AG04450 (cell line): ENCODE results near the gene LRP1. TPM values are rescaled to one million over a fixed set of nuclear protein-coding genes. Genes with fewer than 3 reads are reported as not detected.

ENCODE experiments used
- CTCF ChIA-PET: fragments of 300-600, 350-600 bp; formaldehyde crosslinking; extraction: SDS; loops from one replicate; lab custom pipeline; 2022; ENCODE audit warnings: antibody characterized with exemption, inconsistent platforms; lab: Charles Lee
- POLR2A ChIA-PET: fragments of 350-600 bp; formaldehyde crosslinking; extraction: SDS; loops from one replicate; lab custom pipeline; 2021; ENCODE audit warnings: antibody characterized with exemption, inconsistent platforms; lab: Yijun Ruan, JAX
- DNase-seq: peaks from one replicate; pipeline ENCODE4 v3.0.0-alpha.2; 2011; ENCODE audit warnings: low read depth, low spot score
- H3K27ac ChIP-seq: one replicate; pipeline ENCODE4 v1.5.1; 2012; ENCODE audit warnings: low read depth, low read length, control low read depth
- H3K27me3 ChIP-seq: one replicate; pipeline ENCODE4 v1.6.0; 2012; ENCODE audit warnings: low read length; ENCODE audit not compliant: control insufficient read depth, insufficient read depth
- H3K4me3 ChIP-seq: 2 replicates; pipeline ENCODE4 v1.5.1; 2011; ENCODE audit warnings: mild to moderate bottlenecking, low read depth, low read length, control low read depth
- H3K9me3 ChIP-seq: 2 replicates; pipeline ENCODE4 v1.5.1; 2012; ENCODE audit warnings: low read length; ENCODE audit not compliant: control insufficient read depth, insufficient read depth
- CTCF ChIP-seq: IDR thresholded peaks from 2 replicates; pipeline ENCODE4 v1.5.1; 2011; ENCODE audit warnings: low read depth, low read length, control low read depth, inconsistent platforms
- polyA plus RNA-seq: library from polyadenylated mRNA; depleted of rRNA; stranded (reverse); fragments of >200 nt; gene quantifications from 2 replicates; pipeline ENCODE4 v1.2.3, GENCODE V29; 2011

LRP1 gene
- polyA plus RNA-seq, 1 experiment = 49.9 TPM

GRCh38 chr12:57236925-57237595, 108.8 kb downstream of the LRP1 start:
- CTCF ChIA-PET = interaction anchor here (1.0 to 10.5 kb wide), 3 partner anchors 10 to 22 kb away, joined by 4 to 161 read pairs (median 5); partner anchors contain the start of gene NXPH4
- Histone ChIP-seq H3K9me3 (peaks cover 3% of the 10 kb centered on the region; the same call in 1 of the 2 replicates), H3K27ac (no peak overlapping the region), H3K27me3 (peaks cover 12% of the 10 kb centered on the region), H3K4me3 (no peak overlapping the region)
- no peak for DNase-seq
- no peak for TF ChIP-seq CTCF
- POLR2A ChIA-PET = interaction anchor here (0.5 kb wide), 1 partner anchor 23 kb away, joined by 3 read pairs; no protein-coding TSS in a partner anchor

DNA sequence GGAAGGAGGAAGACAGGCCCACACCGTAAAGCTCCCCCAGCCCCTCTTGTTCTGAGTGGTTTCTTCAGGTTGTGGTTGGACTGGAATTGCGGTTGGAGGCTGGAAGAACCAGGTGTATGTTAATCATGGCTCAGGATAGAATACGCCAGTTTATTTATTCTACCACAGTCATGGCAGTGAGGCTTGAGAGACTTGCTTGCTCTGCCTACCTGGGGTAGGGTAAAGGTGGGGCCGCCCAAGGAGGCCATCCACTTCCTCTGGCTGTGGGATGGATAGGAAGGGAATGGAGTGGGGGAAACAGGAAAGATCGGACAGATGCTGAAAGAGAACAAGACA, 109.3 kb downstream of the LRP1 start:
- CTCF ChIA-PET = interaction anchor here (1.0 to 10.5 kb wide), 4 partner anchors 7 to 22 kb away, joined by 4 to 161 read pairs (median 23); partner anchors contain the start of genes NXPH4 and SHMT2
- DNase-seq = no peak
- TF ChIP-seq CTCF = no peak
- H3K27me3 ChIP-seq = peaks cover 17% of the 10 kb centered on the region
- peaks cover 3% of the 10 kb centered on the region; the same call in 1 of the 2 replicates for H3K9me3 ChIP-seq
- H3K27ac ChIP-seq = no peak overlapping the region
- POLR2A ChIA-PET = interaction anchor here (4.5 kb wide), 1 partner anchor 7 kb away, joined by 58 read pairs; the partner anchor contains the start of gene SHMT2
- H3K4me3 ChIP-seq = no peak overlapping the region

GRCh38 chr12:57237932-57238853, 109.9 kb downstream of the LRP1 start:
- no peak overlapping the region for H3K4me3 ChIP-seq
- DNase-seq = no peak
- CTCF ChIA-PET = interaction anchor here (1.1 to 10.5 kb wide), 8 partner anchors 8 to 169 kb away, joined by 3 to 161 read pairs (median 6); partner anchors contain the start of genes NXPH4, SHMT2 and STAC3
- H3K9me3 ChIP-seq = peaks cover 3% of the 10 kb centered on the region; the same call in 1 of the 2 replicates
- peaks cover 20% of the 10 kb centered on the region for H3K27me3 ChIP-seq
- POLR2A ChIA-PET = interaction anchor here (0.7 to 4.5 kb wide), 3 partner anchors 8 to 105 kb away, joined by 3 to 58 read pairs (median 4); partner anchors contain the start of gene SHMT2
- no peak overlapping the region for H3K27ac ChIP-seq
- no peak for TF ChIP-seq CTCF

DNA sequence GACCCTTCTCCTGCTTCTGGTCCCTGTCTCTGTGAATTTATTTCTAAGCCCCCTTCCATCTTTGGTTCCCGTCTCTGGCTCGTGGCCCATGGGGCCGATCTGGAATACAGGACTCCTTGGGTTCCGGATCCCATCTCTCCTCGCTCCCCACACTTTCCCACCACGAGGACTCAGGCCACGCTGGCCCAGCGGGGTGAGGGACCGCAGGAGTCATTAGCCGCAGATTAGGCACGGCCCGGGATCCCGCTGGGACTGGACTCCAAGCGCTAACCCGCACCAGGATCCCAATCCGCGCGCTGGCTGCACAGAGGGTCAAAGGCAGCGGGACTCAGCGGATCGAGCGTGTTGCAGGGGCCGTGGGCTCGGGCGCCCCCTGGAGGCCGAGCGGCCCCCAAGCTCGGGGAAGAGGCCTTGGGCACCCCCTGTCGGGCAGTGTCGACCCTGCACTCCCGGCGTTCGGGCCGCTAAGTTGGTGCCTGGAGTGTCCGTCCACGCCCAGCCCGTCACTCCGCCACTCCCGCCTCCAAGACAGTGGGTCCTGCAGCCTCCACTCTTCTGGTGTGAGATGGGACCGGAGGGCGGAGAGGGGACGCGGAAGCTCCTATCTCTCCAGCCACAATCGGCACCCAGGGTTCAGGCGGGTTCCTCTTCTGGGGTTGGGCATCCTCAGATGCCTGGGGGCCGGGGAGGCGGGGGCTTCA, 110.7 kb downstream of the LRP1 start:
- CTCF ChIA-PET = interaction anchor here (0.7 to 10.5 kb wide), 9 partner anchors 9 to 170 kb away, joined by 3 to 161 read pairs (median 6); partner anchors contain the start of genes NXPH4, SHMT2 and STAC3
- DNase-seq = peak; percentile 72
- POLR2A ChIA-PET = interaction anchor here (0.7 to 4.5 kb wide), 3 partner anchors 9 to 104 kb away, joined by 3 to 58 read pairs (median 4); partner anchors contain the start of gene SHMT2
- Histone ChIP-seq H3K4me3 (peak overlapping the region; percentile 68), H3K27ac (peak overlapping the region; percentile 89), H3K27me3 (peaks cover 20% of the 10 kb centered on the region), H3K9me3 (peaks cover 3% of the 10 kb centered on the region; the same call in 1 of the 2 replicates)
- TF ChIP-seq CTCF = peak; percentile 100
